ENCODE data around the gene CGB8.

GRCh38 chr19:49085020-49085867 lies 36.3 kb upstream of the CGB8 start, which contains the start of gene SNRNP70:
- no peak for TF ChIP-seq EZH2phosphoT487 (IDR thresholded peaks at IDR 0.05; ENCODE audit: insufficient read depth, low read depth)
- no peak for TF ChIP-seq EZH2 (IDR thresholded peaks at IDR 0.05; ENCODE audit: insufficient read depth, poor library complexity, severe bottlenecking)

All from GM23248 (cell line).